Osteoblast (primary cell): ENCODE data around the gene STOML2. TPM values are rescaled to one million over a fixed set of nuclear protein-coding genes. Genes with fewer than 3 reads are reported as not detected.
"Not testable (repeated sequence)": the region's sequence is repeated elsewhere in the genome, so short reads cannot be mapped to it uniquely, and the experiment has no call there.

Source experiments
- DNase-seq: peaks from one replicate; pipeline ENCODE4 v3.0.0; 2011; ENCODE audit warnings: low spot score, mixed read lengths; ENCODE audit not compliant: insufficient read length; ENCODE audit errors: missing footprints
- H2AFZ ChIP-seq: 2 replicates; pipeline ENCODE4 v1.6.0; 2011; ENCODE audit warnings: mild to moderate bottlenecking, low read length
- H3K27ac ChIP-seq: 2 replicates; pipeline ENCODE4 v1.5.1; 2011; ENCODE audit warnings: mild to moderate bottlenecking, low read depth, low read length, moderate library complexity
- H3K27me3 ChIP-seq: 2 replicates; pipeline ENCODE4 v1.6.0; 2012; ENCODE audit warnings: mild to moderate bottlenecking, control low read depth, inconsistent platforms, low read length, moderate library complexity; ENCODE audit not compliant: insufficient read depth
- H3K36me3 ChIP-seq: 2 replicates; pipeline ENCODE4 v1.5.1; 2011; ENCODE audit warnings: mild to moderate bottlenecking, low read length, control low read depth, moderate library complexity; ENCODE audit not compliant: insufficient read depth
- H3K4me1 ChIP-seq: 2 replicates; pipeline ENCODE4 v1.5.1; 2011; ENCODE audit warnings: mild to moderate bottlenecking, low read length, control low read depth, moderate library complexity; ENCODE audit not compliant: insufficient read depth
- H3K4me2 ChIP-seq: 2 replicates; pipeline ENCODE4 v1.6.0; 2011; ENCODE audit warnings: mild to moderate bottlenecking, low read length; ENCODE audit not compliant: insufficient read depth
- H3K4me3 ChIP-seq: fragments of 200-600 bp; sonication (generic); 3 replicates; pipeline ENCODE4 v1.5.1; 2012; ENCODE audit warnings: mild to moderate bottlenecking, low read length, inconsistent platforms; ENCODE audit not compliant: insufficient read depth
- H3K79me2 ChIP-seq: 2 replicates; pipeline ENCODE4 v1.6.0; 2012; ENCODE audit warnings: mild to moderate bottlenecking, low read length, control low read depth, inconsistent platforms; ENCODE audit not compliant: insufficient read depth
- H3K9me3 ChIP-seq: 2 replicates; pipeline ENCODE4 v1.5.1; 2011; ENCODE audit warnings: low read depth, low read length, control low read depth
- H4K20me1 ChIP-seq: 2 replicates; pipeline ENCODE4 v1.6.0; 2012; ENCODE audit warnings: mild to moderate bottlenecking, low read length, control low read depth; ENCODE audit not compliant: insufficient read depth
- total RNA-seq: library from RNA; depleted of rRNA; stranded (reverse); fragments of >200 nt; gene quantifications from 2 replicates; pipeline ENCODE4 v1.2.3, GENCODE V29; 2012
- TF ChIP-seq, protein P1 (sequence below): IDR thresholded peaks from 2 replicates; pipeline ENCODE4 v1.5.1; 2011; ENCODE audit warnings: mild to moderate bottlenecking, low read depth, low read length, moderate library complexity; ENCODE audit errors: extremely low read depth

STOML2 gene, protein sequence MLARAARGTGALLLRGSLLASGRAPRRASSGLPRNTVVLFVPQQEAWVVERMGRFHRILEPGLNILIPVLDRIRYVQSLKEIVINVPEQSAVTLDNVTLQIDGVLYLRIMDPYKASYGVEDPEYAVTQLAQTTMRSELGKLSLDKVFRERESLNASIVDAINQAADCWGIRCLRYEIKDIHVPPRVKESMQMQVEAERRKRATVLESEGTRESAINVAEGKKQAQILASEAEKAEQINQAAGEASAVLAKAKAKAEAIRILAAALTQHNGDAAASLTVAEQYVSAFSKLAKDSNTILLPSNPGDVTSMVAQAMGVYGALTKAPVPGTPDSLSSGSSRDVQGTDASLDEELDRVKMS
- total RNA-seq = 130 and 140 TPM in 2 replicates

DNA sequence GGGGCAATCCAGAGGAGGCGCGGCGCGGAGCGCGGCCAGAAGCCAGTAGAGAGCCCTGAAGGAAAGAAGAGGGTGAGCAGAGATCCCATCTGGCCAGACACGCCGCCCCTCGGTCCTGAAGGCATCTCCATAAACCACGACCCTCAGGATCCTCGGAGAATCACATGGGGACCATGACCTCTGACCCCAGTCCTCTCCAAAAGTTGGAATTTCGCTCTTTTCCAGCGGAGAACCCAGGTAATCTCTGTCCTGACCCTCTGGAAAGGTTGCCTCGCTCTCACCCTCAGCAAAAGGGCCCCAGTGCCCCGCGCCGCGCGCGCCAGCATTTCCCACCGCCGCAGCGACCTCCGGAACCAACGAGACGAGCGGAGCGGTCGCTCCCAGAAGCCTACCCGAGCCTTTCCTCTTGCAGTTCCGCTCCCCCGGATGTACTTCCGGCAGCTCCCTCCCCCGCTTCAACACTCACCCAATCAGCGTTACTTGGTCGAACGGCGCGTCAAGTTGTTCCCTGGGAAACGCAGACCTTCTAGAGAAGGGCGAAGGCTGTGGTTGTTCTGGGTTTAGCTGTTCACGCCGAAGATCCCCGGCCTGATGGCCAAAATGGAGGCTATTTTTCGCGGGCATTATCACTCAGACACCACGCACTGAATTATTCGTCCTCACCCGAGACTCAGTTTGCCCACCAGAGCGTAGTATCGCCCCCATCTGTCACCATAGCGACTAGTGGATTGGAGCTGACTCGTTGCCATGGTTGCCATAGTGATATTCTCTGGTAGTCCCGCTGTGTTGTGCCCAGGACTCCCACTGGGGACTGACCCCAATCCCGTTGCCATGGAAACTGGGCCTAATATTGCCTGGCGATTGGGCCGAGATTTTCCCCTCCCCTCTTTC, at the start of gene STOML2:
TSS of gene STOML2 (minus strand) at position 363 of the 891 bp plus-strand sequence. CDS start at position 326, 37 bp downstream.
- Histone ChIP-seq H3K36me3 (peaks cover 61% of the 10 kb centered on the region), H2AFZ (peak within 1 kb of the TSS; percentile 94), H3K27ac (peak within 1 kb of the TSS; percentile 97), H3K27me3 (no peaks in the 10 kb centered on the region), H3K79me2 (peaks cover 37% of the 10 kb centered on the region), H3K4me1 (peaks cover 20% of the 10 kb centered on the region), H4K20me1 (peaks cover 9% of the 10 kb centered on the region), H3K4me2 (peak within 1 kb of the TSS; percentile 97), H3K4me3 (peak within 1 kb of the TSS; percentile 74), H3K9me3 (no peaks in the 10 kb centered on the region)
- TF ChIP-seq, protein P1, sequence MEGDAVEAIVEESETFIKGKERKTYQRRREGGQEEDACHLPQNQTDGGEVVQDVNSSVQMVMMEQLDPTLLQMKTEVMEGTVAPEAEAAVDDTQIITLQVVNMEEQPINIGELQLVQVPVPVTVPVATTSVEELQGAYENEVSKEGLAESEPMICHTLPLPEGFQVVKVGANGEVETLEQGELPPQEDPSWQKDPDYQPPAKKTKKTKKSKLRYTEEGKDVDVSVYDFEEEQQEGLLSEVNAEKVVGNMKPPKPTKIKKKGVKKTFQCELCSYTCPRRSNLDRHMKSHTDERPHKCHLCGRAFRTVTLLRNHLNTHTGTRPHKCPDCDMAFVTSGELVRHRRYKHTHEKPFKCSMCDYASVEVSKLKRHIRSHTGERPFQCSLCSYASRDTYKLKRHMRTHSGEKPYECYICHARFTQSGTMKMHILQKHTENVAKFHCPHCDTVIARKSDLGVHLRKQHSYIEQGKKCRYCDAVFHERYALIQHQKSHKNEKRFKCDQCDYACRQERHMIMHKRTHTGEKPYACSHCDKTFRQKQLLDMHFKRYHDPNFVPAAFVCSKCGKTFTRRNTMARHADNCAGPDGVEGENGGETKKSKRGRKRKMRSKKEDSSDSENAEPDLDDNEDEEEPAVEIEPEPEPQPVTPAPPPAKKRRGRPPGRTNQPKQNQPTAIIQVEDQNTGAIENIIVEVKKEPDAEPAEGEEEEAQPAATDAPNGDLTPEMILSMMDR = no peak
- DNase-seq = peak; percentile 98

DNA sequence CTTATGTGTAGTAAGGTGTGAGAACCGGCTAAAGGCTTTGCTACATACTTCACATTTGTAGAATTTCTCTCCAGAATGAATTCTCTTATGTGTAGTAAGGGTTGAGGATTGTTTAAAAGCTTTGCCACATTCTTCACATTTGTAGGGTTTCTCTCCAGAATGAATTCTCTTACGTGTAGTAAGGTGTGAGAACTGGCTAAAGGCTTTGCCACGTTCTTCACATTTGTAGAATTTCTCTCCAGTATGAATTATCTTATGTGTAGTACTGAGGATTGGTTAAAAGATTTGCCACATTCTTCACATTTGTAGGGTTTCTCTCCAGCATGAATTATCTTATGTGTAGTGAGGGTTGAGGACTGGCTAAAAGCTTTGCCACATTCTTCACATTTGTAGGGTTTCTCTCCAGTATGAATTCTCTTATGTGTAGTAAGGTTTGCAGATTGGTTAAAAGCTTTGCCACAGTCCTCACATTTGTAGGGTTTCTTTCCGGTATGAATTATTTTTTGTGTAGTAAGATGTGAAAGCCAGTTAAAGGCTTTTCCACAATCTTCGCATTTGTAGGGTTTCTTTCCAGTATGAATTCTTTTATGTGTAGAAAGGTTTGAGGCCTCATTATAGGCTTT, 45.1 kb upstream of the STOML2 start:
- H3K4me2 ChIP-seq, H4K20me1 ChIP-seq, H3K27me3 ChIP-seq, H3K79me2 ChIP-seq, H3K4me1 ChIP-seq, DNase-seq, H3K9me3 ChIP-seq, H3K36me3 ChIP-seq, H2AFZ ChIP-seq, H3K4me3 ChIP-seq, H3K27ac ChIP-seq: not testable (repeated sequence)

DNA sequence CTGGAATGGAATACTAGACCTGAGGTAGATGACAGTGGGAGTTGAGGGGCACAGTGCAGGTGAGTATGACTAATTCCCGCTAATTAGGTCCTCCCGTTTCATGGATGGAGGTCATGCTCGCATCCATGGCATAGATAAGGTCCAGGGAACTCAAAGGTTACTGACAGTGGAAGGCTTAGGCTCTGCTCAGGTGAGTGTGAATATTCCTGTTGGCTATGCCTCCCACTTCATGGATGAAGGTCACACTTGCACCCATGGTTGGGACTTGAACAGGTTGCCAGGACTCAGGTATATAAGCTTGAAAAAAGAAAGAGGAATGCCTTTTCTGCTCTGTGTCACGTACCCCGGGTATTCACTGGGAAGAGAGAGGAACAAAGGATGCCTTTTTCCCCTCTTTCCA, 39.1 kb upstream of the STOML2 start:
- TF ChIP-seq, protein P1 = no peak
- no peaks in the 10 kb centered on the region for H3K36me3 ChIP-seq
- H3K79me2 ChIP-seq = no peaks in the 10 kb centered on the region
- H3K27ac ChIP-seq = no peak overlapping the region
- no peak overlapping the region for H3K4me3 ChIP-seq
- no peak overlapping the region for H2AFZ ChIP-seq
- H4K20me1 ChIP-seq = no peaks in the 10 kb centered on the region
- H3K4me2 ChIP-seq = no peak overlapping the region
- H3K4me1 ChIP-seq = no peaks in the 10 kb centered on the region
- DNase-seq = no peak
- peaks cover 6% of the 10 kb centered on the region for H3K9me3 ChIP-seq
- H3K27me3 ChIP-seq = no peaks in the 10 kb centered on the region

DNA sequence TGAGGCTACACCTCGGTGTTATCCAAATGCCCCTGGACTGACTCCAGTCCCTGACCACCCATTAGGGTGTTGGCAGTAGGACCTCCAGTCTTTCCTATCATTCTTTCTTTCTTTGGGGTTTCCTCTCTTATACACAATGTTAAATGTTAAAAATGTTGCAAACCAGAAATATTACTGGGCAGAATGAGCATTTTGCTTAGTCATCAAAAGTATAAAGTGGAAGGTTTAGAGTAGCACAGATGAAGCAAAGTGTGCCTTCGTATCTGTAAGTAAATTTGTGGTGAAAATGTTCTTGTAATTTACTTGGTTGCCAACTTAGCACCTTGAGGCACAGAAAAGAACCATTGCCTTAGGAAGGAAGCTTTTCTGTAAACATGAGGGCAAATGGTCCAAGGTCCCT, 37.2 kb upstream of the STOML2 start:
- Histone ChIP-seq H3K4me2 (no peak overlapping the region), H3K79me2 (no peaks in the 10 kb centered on the region), H3K27ac (no peak overlapping the region), H4K20me1 (no peaks in the 10 kb centered on the region), H3K4me3 (no peak overlapping the region), H3K36me3 (no peaks in the 10 kb centered on the region), H3K9me3 (peaks cover 6% of the 10 kb centered on the region), H3K27me3 (no peaks in the 10 kb centered on the region), H2AFZ (no peak overlapping the region), H3K4me1 (no peaks in the 10 kb centered on the region)
- TF ChIP-seq, protein P1 = no peak
- no peak for DNase-seq
